ENCODE measurements around the gene GADD45G. TPM values are rescaled to one million over a fixed set of nuclear protein-coding genes. Genes with fewer than 3 reads are reported as not detected.

GADD45G gene
- total and polyA plus RNA-seq, 2 of the 8 experiments (the other 6 are each of a cell fraction or from before 2014, with no cell fraction given), result 7.0 to 11.4 TPM

GRCh38 chr9:89631384-89631783 is 26.6 kb downstream of the GADD45G start:
- Histone ChIP-seq H4K91ac (replicated peaks; ENCODE audit: insufficient read length, low read length) (no peak overlapping the region), H2BK20ac (ENCODE audit: low read length) (no peak overlapping the region), H3K27me3 (replicated peaks in 1 of 4; ENCODE audit: control insufficient read depth in 3 of 4, extremely low read depth in 1 of 4, insufficient read depth in 3 of 4, low read length in 3 of 4) (peaks cover 0 to 2% (median 0%) of the 10 kb centered on the region in 4 experiments; a peak in 3 of 7 replicates), H3K4me1 (replicated peaks in 1 of 4; ENCODE audit: control insufficient read depth in 3 of 4, insufficient read depth in 4 of 4, low read length in 3 of 4) (peaks cover 0 to under 1% (median 0%) of the 10 kb centered on the region in 4 experiments; a peak in 2 of 7 replicates), H2BK120ac (replicated peaks; ENCODE audit: low read depth, low read length) (no peak overlapping the region), H2AK5ac (ENCODE audit: low read depth, low read length) (no peak overlapping the region), H3K9ac (replicated peaks in 1 of 4; ENCODE audit: extremely low read depth in 1 of 4, low read depth in 3 of 4, low read length in 3 of 4) (no peak overlapping the region), H2BK15ac (ENCODE audit: low read length) (no peak overlapping the region), H4K8ac (ENCODE audit: extremely low read depth, insufficient read depth, low read length) (no peak overlapping the region), H3K9me3 (ENCODE audit: insufficient read depth in 2 of 2, low read depth in 1 of 2, low read length in 1 of 2) (no peaks in the 10 kb centered on the region), H3K23ac (ENCODE audit: insufficient read length) (no peak overlapping the region), H3K18ac (ENCODE audit: extremely low read depth, low read length) (no peak overlapping the region), H3K23me2 (ENCODE audit: low read depth, low read length) (no peaks in the 10 kb centered on the region), H2BK5ac (ENCODE audit: low read depth, low read length) (no peak overlapping the region), H3K4me3 (ENCODE audit: extremely low read depth in 1 of 4, insufficient read depth in 2 of 4, low read depth in 3 of 4, low read length in 4 of 4) (no peak overlapping the region), H3K27ac (ENCODE audit: low read depth, low read length) (no peak overlapping the region), H4K20me1 (replicated peaks in 1 of 2; ENCODE audit: control insufficient read depth in 1 of 2, insufficient read depth in 2 of 2, low read length in 2 of 2) (no peaks in the 10 kb centered on the region), H2BK12ac (ENCODE audit: low read depth, low read length) (no peak overlapping the region), H2AFZ (ENCODE audit: low read length) (no peak overlapping the region), H4K5ac (ENCODE audit: insufficient read length, low read depth, low read length) (no peak overlapping the region), H3K56ac (replicated peaks; ENCODE audit: insufficient read length, low read depth, low read length) (no peak overlapping the region), H3K79me1 (ENCODE audit: low read depth, low read length) (no peaks in the 10 kb centered on the region), H3K4ac (replicated peaks; ENCODE audit: insufficient read length, low read depth, low read length) (no peak overlapping the region), H3K4me2 (ENCODE audit: insufficient read depth in 1 of 2, low read depth in 2 of 2, low read length in 2 of 2) (no peak overlapping the region), H3K36me3 (ENCODE audit: control insufficient read depth in 2 of 4, insufficient read depth in 4 of 4, low read length in 3 of 4) (no peaks in the 10 kb centered on the region), H3K14ac (ENCODE audit: insufficient read length) (no peak overlapping the region), H3K79me2 (ENCODE audit: control insufficient read depth in 1 of 2, insufficient read depth in 2 of 2, low read length in 2 of 2) (no peaks in the 10 kb centered on the region)
- ChIA-PET CTCF (ENCODE audit: partially characterized antibody) (interaction anchor here (1.0 to 2.1 kb wide), 4 partner anchors 8 to 292 kb away, joined by 3 to 8 read pairs (median 3); no protein-coding TSS in a partner anchor), POLR2A (ENCODE audit: partially characterized antibody) (no interaction called here)
- 87% methylated on average over 6 of the region's 6 CpGs; no CpG with 5 or more reads in 1 of the 2 experiments for WGBS, 2 experiments (ENCODE audit: extremely low coverage in 1 of 2, insufficient coverage in 1 of 2, insufficient read length in 1 of 2, insufficient replicate concordance in 2 of 2, low coverage in 1 of 2, low lambda C conversion rate in 2 of 2, missing lambda C conversion rate in 1 of 2)
- FAIRE-seq (no peak), DNase-seq (ENCODE audit: low read depth in 1 of 2, low spot score in 2 of 2) (no peak)
- TF ChIP-seq TAF7 (optimal IDR thresholded peaks at IDR 0.05; ENCODE audit: borderline replicate concordance, low read depth, low read length) (no peak), USF2 (IDR thresholded peaks at IDR 0.05; ENCODE audit: low read length) (no peak), POLR2A (IDR thresholded peaks at IDR 0.05; ENCODE audit: control extremely low read depth in 1 of 2, low read depth in 2 of 2, low read length in 2 of 2) (no peak), JUND (IDR thresholded peaks at IDR 0.05; ENCODE audit: low read length) (no peak), BCL11A (IDR thresholded peaks at IDR 0.05; ENCODE audit: low read depth in 2 of 2, low read length in 2 of 2) (no peak), TBP (IDR thresholded peaks at IDR 0.05; ENCODE audit: low read depth, low read length) (no peak), CHD2 (IDR thresholded peaks at IDR 0.05; ENCODE audit: low read length) (no peak), RNF2 (IDR thresholded peaks at IDR 0.05; ENCODE audit: borderline replicate concordance, low read depth, low read length, missing control alignments, poor library complexity, severe bottlenecking) (no peak), EGR1 (IDR thresholded peaks at IDR 0.05; ENCODE audit: borderline replicate concordance, low read depth, low read length) (no peak), CBX8 (IDR thresholded peaks at IDR 0.05; ENCODE audit: borderline replicate concordance, low read depth, low read length) (no peak), SIN3A (conservative IDR thresholded peaks at IDR 0.05 in 1 of 2, IDR thresholded peaks at IDR 0.05 in 1 of 2; ENCODE audit: low read depth in 1 of 2, low read length in 2 of 2) (no peak), PHF8 (conservative IDR thresholded peaks at IDR 0.05; ENCODE audit: low read depth, low read length) (no peak), POLR2AphosphoS5 (IDR thresholded peaks at IDR 0.05; ENCODE audit: low read depth, low read length) (no peak)
